Uterus (tissue), 2 donors: Measurements from ENCODE around the gene MAL.

Experiments
- POLR2A ChIP-seq, 2 donors: fragments of 450-650 bp; IDR thresholded peaks; one replicate each; pipeline ENCODE4 v1.6.1; 2016; ENCODE audit warnings: antibody characterized with exemption in 2 of 2, mild to moderate bottlenecking in 1 of 2, moderate library complexity in 1 of 2
- TF ChIP-seq, protein P1 (sequence below), 4 experiments: fragments of 200-600 bp in 2 of 4; fragments of 450-650 bp in 2 of 4; sonication (generic) in 2 of 4; IDR thresholded peaks; one replicate each; pipeline ENCODE4 v1.5.1; 2016 to 2019; ENCODE audit warnings: antibody characterized with exemption in 4 of 4, mild to moderate bottlenecking in 2 of 4, moderate library complexity in 1 of 4

GRCh38 chr2:95047629-95048510 is 22.4 kb downstream of the MAL start:
- TF ChIP-seq, protein P1, sequence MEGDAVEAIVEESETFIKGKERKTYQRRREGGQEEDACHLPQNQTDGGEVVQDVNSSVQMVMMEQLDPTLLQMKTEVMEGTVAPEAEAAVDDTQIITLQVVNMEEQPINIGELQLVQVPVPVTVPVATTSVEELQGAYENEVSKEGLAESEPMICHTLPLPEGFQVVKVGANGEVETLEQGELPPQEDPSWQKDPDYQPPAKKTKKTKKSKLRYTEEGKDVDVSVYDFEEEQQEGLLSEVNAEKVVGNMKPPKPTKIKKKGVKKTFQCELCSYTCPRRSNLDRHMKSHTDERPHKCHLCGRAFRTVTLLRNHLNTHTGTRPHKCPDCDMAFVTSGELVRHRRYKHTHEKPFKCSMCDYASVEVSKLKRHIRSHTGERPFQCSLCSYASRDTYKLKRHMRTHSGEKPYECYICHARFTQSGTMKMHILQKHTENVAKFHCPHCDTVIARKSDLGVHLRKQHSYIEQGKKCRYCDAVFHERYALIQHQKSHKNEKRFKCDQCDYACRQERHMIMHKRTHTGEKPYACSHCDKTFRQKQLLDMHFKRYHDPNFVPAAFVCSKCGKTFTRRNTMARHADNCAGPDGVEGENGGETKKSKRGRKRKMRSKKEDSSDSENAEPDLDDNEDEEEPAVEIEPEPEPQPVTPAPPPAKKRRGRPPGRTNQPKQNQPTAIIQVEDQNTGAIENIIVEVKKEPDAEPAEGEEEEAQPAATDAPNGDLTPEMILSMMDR (IDR thresholded peaks at IDR 0.05): no peak
- TF ChIP-seq POLR2A (IDR thresholded peaks at IDR 0.05): no peak
